ENCODE data around the gene PCDHB14. TPM values are rescaled to one million over a fixed set of nuclear protein-coding genes. Genes with fewer than 3 reads are reported as not detected.
"Not testable (repeated sequence)": the region's sequence is repeated elsewhere in the genome, so short reads cannot be mapped to it uniquely, and the experiment has no call there.

PCDHB14 gene
- total RNA-seq, 1 experiment from 2014 or later, result 2.4 TPM

DNA sequence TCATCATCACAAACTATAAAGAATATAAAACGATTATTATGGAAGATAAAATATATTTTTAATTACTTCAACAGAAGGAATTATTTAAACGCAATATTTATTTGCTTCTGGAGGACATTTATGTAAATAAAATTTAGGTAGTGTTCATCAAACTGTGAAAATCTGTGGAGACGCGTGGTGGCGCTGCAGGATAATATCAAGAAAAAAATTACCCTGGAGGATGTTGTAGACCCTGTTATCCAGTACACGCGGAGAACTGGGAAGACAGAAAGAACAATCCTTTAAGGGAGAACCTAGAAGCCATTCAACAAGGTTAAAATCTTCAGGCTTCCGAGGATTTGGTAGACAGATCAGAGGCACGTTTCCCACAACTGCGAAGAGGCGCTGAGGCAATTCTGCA, 14.7 kb upstream of the PCDHB14 start, which contains the start of gene PCDHB12:
PCDHB12 (plus strand) TSS at position 242 of the 400 bp plus-strand sequence. CDS start 189 bp downstream, outside the sequence.
- H4K8ac ChIP-seq (replicated peaks; ENCODE audit: insufficient read length, low read depth, low read length), result no peak within 1 kb of the TSS
- H2BK15ac ChIP-seq (ENCODE audit: low read depth, low read length), result no peak within 1 kb of the TSS
- H3K14ac ChIP-seq (ENCODE audit: insufficient read depth, low read length), result no peak within 1 kb of the TSS
- no peak within 1 kb of the TSS for H3K9ac ChIP-seq (ENCODE audit: extremely low read depth, insufficient read length, low read length)
- H3K36me3 Mint-ChIP-seq (ENCODE audit: insufficient read depth in 1 of 3, low read depth in 3 of 3), result peaks cover 2 to 12% (median 7%) of the 10 kb centered on the region in 3 experiments
- TF ChIP-seq CTCF (conservative IDR thresholded peaks at IDR 0.05), result peak; percentile 74
- no peak within 1 kb of the TSS for H3K18ac ChIP-seq (ENCODE audit: insufficient read length, low read depth, low read length)
- no peak within 1 kb of the TSS for H2BK5ac ChIP-seq (ENCODE audit: insufficient read length, low read length)
- H3K79me2 ChIP-seq (ENCODE audit: insufficient read depth, low read length), result no peaks in the 10 kb centered on the region
- no peak within 1 kb of the TSS for H2BK120ac ChIP-seq (ENCODE audit: low read depth, low read length, poor library complexity, severe bottlenecking)
- H3K4me3 Mint-ChIP-seq, result peak within 1 kb of the TSS in 1 of 2 experiments; percentile 71; a peak in 2 of 5 replicates
- H4K20me1 ChIP-seq (ENCODE audit: control insufficient read depth, insufficient read depth, insufficient read length), result no peaks in the 10 kb centered on the region
- H3K79me1 ChIP-seq (ENCODE audit: insufficient read depth, low read depth, low read length, poor library complexity, severe bottlenecking), result no peaks in the 10 kb centered on the region
- H3K27me3 Mint-ChIP-seq (ENCODE audit: low read depth), result peaks cover 4% of the 10 kb centered on the region; the same call in 1 of the 2 replicates
- no peaks in the 10 kb centered on the region for H3K9me3 ChIP-seq (ENCODE audit: control insufficient read depth, low read depth, low read length)
- no CpG with 5 or more reads among the region's 11 CpGs for WGBS (ENCODE audit: extremely low coverage, insufficient read length, low lambda C conversion rate)
- no peak within 1 kb of the TSS for H3K23ac ChIP-seq (ENCODE audit: insufficient read length, low read depth, low read length)
- H3K9me3 Mint-ChIP-seq, result peaks cover 14 to 18% of the 10 kb centered on the region in 2 experiments
- no peak within 1 kb of the TSS for H4K91ac ChIP-seq (ENCODE audit: insufficient read length, low read depth, low read length)
- H3K27ac ChIP-seq (ENCODE audit: insufficient read length, low read depth, low read length), result no peak within 1 kb of the TSS
- H3K4me1 Mint-ChIP-seq, result peaks cover 4 to 6% of the 10 kb centered on the region in 2 experiments; a peak in 3 of 4 replicates
- H3K4me2 ChIP-seq (ENCODE audit: insufficient read depth, insufficient read length, low read length), result no peak within 1 kb of the TSS
- H3K4me1 ChIP-seq (ENCODE audit: insufficient read depth, low read length), result no peaks in the 10 kb centered on the region
- no peaks in the 10 kb centered on the region for H3K23me2 ChIP-seq (ENCODE audit: insufficient read length, low read depth, low read length, poor library complexity, severe bottlenecking)
- no peak within 1 kb of the TSS for H4K5ac ChIP-seq (ENCODE audit: insufficient read length, low read depth, low read length)
- H3K27me3 ChIP-seq (ENCODE audit: insufficient read depth, low read length), result no peaks in the 10 kb centered on the region
- H3K4ac ChIP-seq (ENCODE audit: low read depth, low read length), result no peak within 1 kb of the TSS
- peak; percentile 50 for DNase-seq
- peak within 1 kb of the TSS in 2 of 3 experiments; percentile 12 to 23; a peak in 2 of 7 replicates for H3K27ac Mint-ChIP-seq
- peak within 1 kb of the TSS; percentile 17 for H2AFZ ChIP-seq (ENCODE audit: low read length)
- no peak within 1 kb of the TSS for H2BK20ac ChIP-seq (ENCODE audit: low read depth, low read length, poor library complexity, severe bottlenecking)
- H3T11ph ChIP-seq (ENCODE audit: low read length), result no peak within 1 kb of the TSS
- no peak within 1 kb of the TSS for H2BK12ac ChIP-seq (ENCODE audit: insufficient read length, low read depth, low read length)
- no peak within 1 kb of the TSS for H3K56ac ChIP-seq (ENCODE audit: insufficient read length, low read depth, low read length)
- no peak within 1 kb of the TSS for H2AK5ac ChIP-seq (ENCODE audit: insufficient read length, low read length)

DNA sequence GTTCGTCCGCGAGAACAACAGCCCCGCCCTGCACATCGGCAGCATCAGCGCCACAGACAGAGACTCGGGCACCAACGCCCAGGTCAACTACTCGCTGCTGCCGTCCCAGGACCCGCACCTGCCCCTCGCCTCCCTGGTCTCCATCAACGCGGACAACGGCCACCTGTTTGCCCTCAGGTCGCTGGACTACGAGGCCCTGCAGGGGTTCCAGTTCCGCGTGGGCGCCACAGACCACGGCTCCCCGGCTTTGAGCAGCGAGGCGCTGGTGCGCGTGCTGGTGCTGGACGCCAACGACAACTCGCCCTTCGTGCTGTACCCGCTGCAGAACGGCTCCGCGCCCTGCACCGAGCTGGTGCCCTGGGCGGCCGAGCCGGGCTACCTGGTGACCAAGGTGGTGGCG, 12.9 kb upstream of the PCDHB14 start:
- not testable (repeated sequence) for H4K5ac ChIP-seq (ENCODE audit: insufficient read length, low read depth, low read length)

More for the DNA sequence above, 12.9 kb upstream of the PCDHB14 start:
- not testable (repeated sequence) for H3K9ac ChIP-seq (ENCODE audit: extremely low read depth, insufficient read length, low read length); H3K14ac ChIP-seq (ENCODE audit: insufficient read depth, low read length); H3K27me3 ChIP-seq (ENCODE audit: insufficient read depth, low read length); H3K9me3 ChIP-seq (ENCODE audit: control insufficient read depth, low read depth, low read length); H3K79me1 ChIP-seq (ENCODE audit: insufficient read depth, low read depth, low read length, poor library complexity, severe bottlenecking); H2BK15ac ChIP-seq (ENCODE audit: low read depth, low read length); H3K79me2 ChIP-seq (ENCODE audit: insufficient read depth, low read length); H3K4me1 ChIP-seq (ENCODE audit: insufficient read depth, low read length); H3K4me2 ChIP-seq (ENCODE audit: insufficient read depth, insufficient read length, low read length); H2BK120ac ChIP-seq (ENCODE audit: low read depth, low read length, poor library complexity, severe bottlenecking); H3K27ac Mint-ChIP-seq; H3K4ac ChIP-seq (ENCODE audit: low read depth, low read length); H3K27ac ChIP-seq (ENCODE audit: insufficient read length, low read depth, low read length); H4K91ac ChIP-seq (ENCODE audit: insufficient read length, low read depth, low read length); H4K20me1 ChIP-seq (ENCODE audit: control insufficient read depth, insufficient read depth, insufficient read length); H3K4me3 Mint-ChIP-seq; H3K23me2 ChIP-seq (ENCODE audit: insufficient read length, low read depth, low read length, poor library complexity, severe bottlenecking); H2BK12ac ChIP-seq (ENCODE audit: insufficient read length, low read depth, low read length); H2BK20ac ChIP-seq (ENCODE audit: low read depth, low read length, poor library complexity, severe bottlenecking); H2AK5ac ChIP-seq (ENCODE audit: insufficient read length, low read length); H3K23ac ChIP-seq (ENCODE audit: insufficient read length, low read depth, low read length); H4K8ac ChIP-seq (replicated peaks; ENCODE audit: insufficient read length, low read depth, low read length); H2BK5ac ChIP-seq (ENCODE audit: insufficient read length, low read length); H3K18ac ChIP-seq (ENCODE audit: insufficient read length, low read depth, low read length); DNase-seq; H3T11ph ChIP-seq (ENCODE audit: low read length); H3K56ac ChIP-seq (ENCODE audit: insufficient read length, low read depth, low read length); H2AFZ ChIP-seq (ENCODE audit: low read length)
- Mint-ChIP-seq H3K9me3 (peaks cover 23 to 29% of the 10 kb centered on the region in 2 experiments), H3K36me3 (ENCODE audit: insufficient read depth in 1 of 3, low read depth in 3 of 3) (peaks cover 10 to 21% (median 14%) of the 10 kb centered on the region in 3 experiments), H3K27me3 (ENCODE audit: low read depth) (peaks cover 16% of the 10 kb centered on the region), H3K4me1 (peaks cover 4 to 14% of the 10 kb centered on the region in 2 experiments; a peak in 3 of 4 replicates)
- no CpG with 5 or more reads among the region's 39 CpGs for WGBS (ENCODE audit: extremely low coverage, insufficient read length, low lambda C conversion rate)
